Hepatocyte (in vitro differentiated cells): Measurements from ENCODE around the gene MOV10L1.

ENCODE experiments used
- CTCF ChIP-seq: fragments of 200-600 bp; sonication (generic); IDR thresholded peaks from 2 replicates; pipeline ENCODE4 v1.5.1; 2016; ENCODE audit warnings: antibody characterized with exemption, mild to moderate bottlenecking; ENCODE audit not compliant: poor library complexity
- EZH2 ChIP-seq: fragments of 200-600 bp; sonication (generic); IDR thresholded peaks from 2 replicates; pipeline ENCODE4 v1.6.1; 2016; ENCODE audit warnings: antibody characterized with exemption, mild to moderate bottlenecking, borderline replicate concordance
- EZH2phosphoT487 ChIP-seq: fragments of 200-600 bp; sonication (generic); IDR thresholded peaks from one replicate; pipeline ENCODE4 v1.6.1; 2018; ENCODE audit warnings: antibody characterized with exemption, mild to moderate bottlenecking, low read depth, moderate library complexity; ENCODE audit not compliant: unreplicated experiment, severe bottlenecking

DNA sequence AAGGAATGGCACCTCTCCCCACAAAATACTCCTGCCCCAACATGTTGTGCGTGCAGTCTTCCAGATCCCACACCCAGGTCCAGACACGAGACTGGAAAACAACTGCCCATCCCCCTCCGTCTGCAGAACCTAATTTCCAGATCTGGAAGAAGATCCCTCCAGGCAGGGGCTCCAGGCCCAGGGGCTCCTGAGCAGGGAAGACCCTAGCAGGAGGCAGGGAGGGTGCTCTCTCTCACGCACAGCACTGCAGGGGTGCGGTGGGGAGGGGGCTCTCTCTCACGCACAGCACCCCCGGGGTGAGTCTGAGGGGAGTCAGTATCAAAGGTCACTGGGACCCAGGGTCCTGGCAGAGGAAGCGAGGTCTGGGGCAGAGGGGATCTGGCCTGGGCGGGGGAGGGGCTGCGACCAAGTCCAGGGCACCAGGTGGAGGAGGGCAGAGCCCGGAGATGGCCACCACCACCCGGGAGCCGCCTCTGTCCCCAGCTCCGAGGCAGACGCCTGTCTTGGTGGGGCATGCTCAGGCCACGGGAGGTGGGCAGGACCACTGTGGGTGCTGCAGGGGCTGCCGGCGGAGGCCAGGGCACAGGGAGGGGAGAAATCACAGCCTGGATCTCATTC, 6.2 kb upstream of the MOV10L1 start:
- no peak for TF ChIP-seq CTCF
- TF ChIP-seq EZH2phosphoT487, result no peak
- TF ChIP-seq EZH2, result no peak
